T-helper 2 cell treated with Interferon-gamma antibody and Interleukin-4, amounts not matched to agents 100 ng/mL and 5 ng/mL, for 36 hours (primary cell): ENCODE data around the gene LAMC1. TPM values are rescaled to one million over a fixed set of nuclear protein-coding genes. Genes with fewer than 3 reads are reported as not detected.

ENCODE experiments used
- intact Hi-C: fragments of 100-400 bp; cut with micrococcal nuclease; formaldehyde crosslinking; loops from one replicate; pipeline ENCODE4 v1.15.1; 2023
- total RNA-seq: library from RNA; stranded (reverse); gene quantifications from 2 replicates; pipeline ENCODE4 v1.2.3, GENCODE V29; 2022

Gene LAMC1
- total RNA-seq, 1 donor from 2014 or later, result not detected

- intact Hi-C loops, result no loop called here
Measured at GRCh38 chr1:183103577-183103976, 80.4 kb downstream of the LAMC1 start.

DNA sequence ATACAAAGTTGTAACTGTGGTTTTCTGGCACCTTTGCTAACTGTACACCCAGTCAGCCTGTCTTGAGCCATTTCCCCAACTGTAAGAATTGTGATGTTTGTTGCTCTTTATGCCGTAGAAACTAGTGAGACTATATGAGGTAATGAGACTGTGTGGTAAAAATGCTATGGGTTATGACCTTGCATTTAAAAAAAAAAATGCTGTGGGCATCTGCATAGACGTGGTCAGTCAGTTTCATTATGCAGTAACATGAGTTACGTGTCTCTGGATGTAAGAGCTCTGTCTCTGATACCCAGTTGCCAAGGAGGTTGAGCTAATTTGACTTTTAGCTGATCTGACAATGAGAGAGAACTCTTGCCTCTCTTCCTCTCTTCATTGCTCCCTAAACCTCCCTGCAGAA is 82.2 kb downstream of the LAMC1 start:
- intact Hi-C loops, result no loop called here

- intact Hi-C loops, result no loop called here
Measured at GRCh38 chr1:183106166-183106565, 82.9 kb downstream of the LAMC1 start.

GRCh38 chr1:183106746-183107145 is 83.5 kb downstream of the LAMC1 start:
- intact Hi-C loops, result no loop called here

- intact Hi-C loops, result no loop called here
Measured at GRCh38 chr1:183110326-183110880, 87.2 kb downstream of the LAMC1 start.

DNA sequence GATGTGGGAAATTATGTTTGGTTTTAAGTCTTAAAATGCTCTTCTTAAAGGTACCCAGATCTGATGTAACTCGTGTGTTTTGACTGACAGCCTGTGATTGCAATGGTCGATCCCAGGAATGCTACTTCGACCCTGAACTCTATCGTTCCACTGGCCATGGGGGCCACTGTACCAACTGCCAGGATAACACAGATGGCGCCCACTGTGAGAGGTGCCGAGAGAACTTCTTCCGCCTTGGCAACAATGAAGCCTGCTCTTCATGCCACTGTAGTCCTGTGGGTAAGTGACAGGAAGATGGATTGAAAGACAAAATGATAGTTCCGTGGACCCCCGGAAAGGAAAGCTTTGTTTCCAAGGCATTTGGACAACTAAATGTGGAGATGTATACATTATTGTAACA is 91.2 kb downstream of the LAMC1 start:
- intact Hi-C loops, result no loop called here

GRCh38 chr1:183116416-183116815 is 93.2 kb downstream of the LAMC1 start:
- intact Hi-C loops, result no loop called here

- intact Hi-C loops, result no loop called here
Measured at GRCh38 chr1:183121609-183122008, 98.4 kb downstream of the LAMC1 start.

GRCh38 chr1:183124259-183124658 is 101.0 kb downstream of the LAMC1 start:
- intact Hi-C loops, result no loop called here

DNA sequence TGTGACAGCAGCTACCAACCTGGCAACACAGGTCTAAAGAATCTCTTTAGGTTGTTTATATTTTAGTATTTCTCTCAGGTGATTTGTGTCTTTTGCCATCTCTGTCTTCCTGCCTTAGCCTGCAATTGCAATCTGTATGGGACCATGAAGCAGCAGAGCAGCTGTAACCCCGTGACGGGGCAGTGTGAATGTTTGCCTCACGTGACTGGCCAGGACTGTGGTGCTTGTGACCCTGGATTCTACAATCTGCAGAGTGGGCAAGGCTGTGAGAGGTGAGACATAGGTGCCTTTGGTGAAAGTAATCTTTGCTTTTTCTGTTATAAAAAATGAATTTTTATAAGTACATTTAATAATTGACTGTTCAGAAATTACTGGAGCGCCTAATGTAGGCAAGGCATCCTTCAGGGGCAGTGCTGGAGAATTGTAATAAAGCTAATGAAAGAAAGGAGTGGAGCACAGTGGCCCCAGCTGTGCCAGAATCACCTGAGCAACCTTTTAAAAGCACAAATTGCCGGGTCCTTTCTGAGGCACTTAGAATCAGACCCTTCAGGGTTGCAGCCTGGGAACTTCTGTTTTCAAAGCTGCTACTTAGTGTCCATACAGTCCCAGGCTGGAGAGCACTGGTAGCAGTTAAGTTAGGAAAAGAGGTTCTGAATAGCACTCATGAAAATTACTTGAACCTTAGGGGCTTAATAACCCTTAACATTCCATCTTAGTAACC is 102.2 kb downstream of the LAMC1 start:
- intact Hi-C loops, result no loop called here

- intact Hi-C loops, result no loop called here
Measured at GRCh38 chr1:183126000-183126366, 102.8 kb downstream of the LAMC1 start.

GRCh38 chr1:183126528-183126927 is 103.3 kb downstream of the LAMC1 start:
- intact Hi-C loops, result no loop called here

DNA sequence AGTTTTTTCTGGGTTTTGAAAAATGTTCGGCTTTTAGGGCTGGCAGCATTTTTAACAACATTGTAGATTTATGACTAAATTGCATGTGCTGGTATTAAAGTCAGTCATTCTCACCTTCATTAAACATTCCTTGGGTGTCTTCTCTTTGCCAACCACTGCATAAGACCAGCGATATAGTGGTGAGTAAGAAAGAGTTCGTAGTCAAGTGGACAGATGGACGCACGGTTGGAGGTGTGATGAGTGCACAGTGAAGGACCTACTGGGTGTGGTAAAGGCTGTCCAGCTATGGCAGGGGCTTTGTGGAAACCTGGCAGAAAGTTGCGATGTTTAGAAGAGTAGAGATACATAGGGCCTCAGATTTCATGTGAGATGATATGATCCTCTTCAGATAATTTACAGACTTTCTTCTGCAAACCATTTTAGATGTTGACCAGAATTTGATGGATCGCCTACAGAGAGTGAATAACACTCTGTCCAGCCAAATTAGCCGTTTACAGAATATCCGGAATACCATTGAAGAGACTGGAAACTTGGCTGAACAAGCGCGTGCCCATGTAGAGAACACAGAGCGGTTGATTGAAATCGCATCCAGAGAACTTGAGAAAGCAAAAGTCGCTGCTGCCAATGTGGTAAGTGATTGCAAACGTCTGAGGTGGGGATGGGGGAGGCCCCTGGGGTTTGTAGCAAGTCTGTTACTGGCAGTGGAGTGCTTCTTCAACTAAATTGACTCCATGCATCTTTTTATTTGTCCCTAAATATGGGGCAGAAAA is 106.9 kb downstream of the LAMC1 start:
- intact Hi-C loops, result no loop called here

DNA sequence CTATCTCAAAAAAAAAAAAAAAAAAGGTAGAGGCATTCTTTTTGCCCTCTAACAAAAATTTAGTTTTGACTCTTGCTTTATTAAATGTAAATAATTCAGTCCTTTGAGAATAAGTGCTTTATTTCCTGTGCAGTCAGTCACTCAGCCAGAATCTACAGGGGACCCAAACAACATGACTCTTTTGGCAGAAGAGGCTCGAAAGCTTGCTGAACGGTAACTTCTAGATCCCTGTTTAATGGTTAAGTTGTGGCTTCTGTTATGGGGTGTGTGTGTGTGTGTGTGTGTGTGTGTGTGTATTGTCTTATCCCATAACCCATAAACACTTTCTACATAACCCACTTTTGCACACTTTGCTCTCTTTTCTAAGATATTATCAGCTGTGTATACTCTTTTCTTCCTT is 107.9 kb downstream of the LAMC1 start:
- intact Hi-C loops, result no loop called here

DNA sequence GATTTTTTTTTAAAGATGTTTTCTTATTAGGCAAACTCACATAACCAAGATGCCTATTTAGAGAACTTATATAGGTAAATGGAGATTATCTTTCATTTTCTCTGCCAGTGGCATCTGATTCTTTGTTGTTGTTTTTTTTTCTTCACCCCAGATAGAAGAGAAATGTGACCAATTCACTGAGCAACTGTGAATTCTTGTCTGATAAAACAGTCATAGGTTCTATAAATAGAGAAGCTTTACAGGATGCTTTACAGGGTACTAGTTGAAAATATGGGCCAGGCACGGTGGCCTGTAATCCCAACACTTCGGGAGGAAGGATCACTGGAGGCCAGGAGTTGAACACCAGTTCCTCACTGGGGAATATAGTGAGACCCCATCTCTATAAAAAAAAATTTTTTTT is 112.1 kb downstream of the LAMC1 start:
- intact Hi-C loops, result no loop called here

GRCh38 chr1:183137782-183138181 is 114.6 kb downstream of the LAMC1 start:
- intact Hi-C loops, result no loop called here

GRCh38 chr1:183138301-183138700 is 115.1 kb downstream of the LAMC1 start:
- intact Hi-C loops, result no loop called here

DNA sequence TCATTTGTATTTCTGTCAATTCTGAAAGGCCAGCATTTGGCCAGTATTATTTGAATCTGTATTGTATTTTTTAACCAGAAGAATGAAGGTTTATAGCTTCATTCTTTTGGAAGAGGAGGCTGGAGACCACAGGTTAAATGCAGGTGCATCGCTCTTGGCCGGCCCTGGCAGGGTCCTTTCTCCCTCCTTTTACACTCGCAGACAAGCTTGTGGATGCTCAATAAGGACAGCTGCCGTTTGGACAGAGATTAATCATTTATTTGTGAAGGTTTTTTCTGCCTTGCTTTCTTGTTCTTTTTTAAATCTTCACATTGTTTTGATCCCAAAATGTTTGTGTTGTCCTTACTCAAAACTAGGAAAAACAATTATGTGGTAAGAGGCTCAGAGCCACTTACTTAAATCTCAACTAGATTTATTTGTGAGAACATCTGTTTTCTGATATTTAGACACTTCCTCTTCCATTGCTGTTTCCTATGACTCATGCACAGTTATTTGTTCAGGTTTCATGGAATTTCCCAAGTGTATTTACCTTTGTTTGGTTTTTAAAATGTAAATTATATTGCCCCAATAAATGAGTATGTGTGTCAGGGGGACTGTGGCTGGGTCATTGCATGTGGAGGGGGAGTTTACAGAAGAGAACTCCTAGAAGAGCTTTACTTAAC is 116.2 kb downstream of the LAMC1 start:
- intact Hi-C loops, result no loop called here

GRCh38 chr1:183140633-183141032 is 117.4 kb downstream of the LAMC1 start:
- intact Hi-C loops, result no loop called here

DNA sequence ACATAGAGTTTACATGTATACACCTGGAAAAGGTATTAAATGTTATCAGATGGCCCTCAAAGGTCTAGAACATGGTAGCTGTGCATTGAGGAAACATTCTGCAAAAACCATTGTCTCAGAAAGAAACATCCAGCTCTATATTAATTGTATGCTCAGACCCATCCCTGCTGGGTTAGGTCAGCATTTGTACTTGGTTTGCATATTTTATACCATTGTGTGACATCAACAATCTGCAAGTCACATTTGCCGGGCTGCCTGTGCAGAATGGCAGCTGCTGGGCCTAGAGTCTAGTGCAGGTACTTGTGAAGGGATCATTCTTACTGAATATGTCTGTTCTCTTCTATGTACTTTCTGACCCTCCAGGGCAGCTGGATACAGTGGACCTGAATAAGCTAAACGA is 119.0 kb downstream of the LAMC1 start:
- intact Hi-C loops, result no loop called here

DNA sequence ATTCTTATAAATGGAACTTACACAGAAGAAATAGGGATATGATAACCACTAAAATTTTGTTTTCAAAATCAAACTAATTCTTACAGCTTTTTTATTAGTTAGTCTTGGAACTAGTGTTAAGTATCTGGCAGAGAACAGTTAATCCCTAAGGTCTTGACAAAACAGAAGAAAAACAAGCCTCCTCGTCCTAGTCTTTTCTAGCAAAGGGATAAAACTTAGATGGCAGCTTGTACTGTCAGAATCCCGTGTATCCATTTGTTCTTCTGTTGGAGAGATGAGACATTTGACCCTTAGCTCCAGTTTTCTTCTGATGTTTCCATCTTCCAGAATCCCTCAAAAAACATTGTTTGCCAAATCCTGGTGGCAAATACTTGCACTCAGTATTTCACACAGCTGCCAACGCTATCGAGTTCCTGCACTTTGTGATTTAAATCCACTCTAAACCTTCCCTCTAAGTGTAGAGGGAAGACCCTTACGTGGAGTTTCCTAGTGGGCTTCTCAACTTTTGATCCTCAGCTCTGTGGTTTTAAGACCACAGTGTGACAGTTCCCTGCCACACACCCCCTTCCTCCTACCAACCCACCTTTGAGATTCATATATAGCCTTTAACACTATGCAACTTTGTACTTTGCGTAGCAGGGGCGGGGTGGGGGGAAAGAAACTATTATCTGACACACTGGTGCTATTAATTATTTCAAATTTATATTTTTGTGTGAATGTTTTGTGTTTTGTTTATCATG is 120.5 kb downstream of the LAMC1 start:
- intact Hi-C loops, result no loop called here
